Measurements from ENCODE around the gene CTNND2. TPM values are rescaled to one million over a fixed set of nuclear protein-coding genes. Genes with fewer than 3 reads are reported as not detected.

The CTNND2 gene
- total RNA-seq, 1 donor from 2014 or later, result 5.4 TPM

GRCh38 chr5:11507156-11507910, 396.9 kb downstream of the CTNND2 start:
- intact Hi-C loops (cut with micrococcal nuclease), result no loop called here
- no peak for ATAC-seq

GRCh38 chr5:11504886-11505193, 399.4 kb downstream of the CTNND2 start:
- intact Hi-C loops (cut with micrococcal nuclease), result no loop called here
- ATAC-seq (no peak), DNase-seq (no peak)

More at GRCh38 chr5:11507156-11507910, 396.9 kb downstream of the CTNND2 start:
- DNase-seq, result no peak

GRCh38 chr5:11504065-11504885, 400.0 kb downstream of the CTNND2 start:
- no peak for ATAC-seq
- intact Hi-C loops (cut with micrococcal nuclease), result no loop called here
- DNase-seq, result no peak

GRCh38 chr5:11502783-11503182, 401.5 kb downstream of the CTNND2 start:
- no peak for DNase-seq
- no peak for ATAC-seq
- intact Hi-C loops (cut with micrococcal nuclease), result no loop called here

GRCh38 chr5:11497651-11498050, 406.6 kb downstream of the CTNND2 start:
- DNase-seq (no peak), ATAC-seq (no peak)
- intact Hi-C loops (cut with micrococcal nuclease), result no loop called here

GRCh38 chr5:11496137-11496719, 408.0 kb downstream of the CTNND2 start:
- intact Hi-C loops (cut with micrococcal nuclease), result no loop called here
- DNase-seq (peak; percentile 43), ATAC-seq (peak; percentile 90)

GRCh38 chr5:11494340-11494739, 409.9 kb downstream of the CTNND2 start:
- intact Hi-C loops (cut with micrococcal nuclease), result no loop called here
- DNase-seq (no peak), ATAC-seq (no peak)

- intact Hi-C loops (cut with micrococcal nuclease), result no loop called here
- ATAC-seq, result no peak
Observed at GRCh38 chr5:11491404-11492075, 412.7 kb downstream of the CTNND2 start.

GRCh38 chr5:11483630-11484029, 420.6 kb downstream of the CTNND2 start:
- ATAC-seq (no peak), DNase-seq (no peak)
- intact Hi-C loops (cut with micrococcal nuclease), result no loop called here

More at GRCh38 chr5:11491404-11492075, 412.7 kb downstream of the CTNND2 start:
- DNase-seq, result no peak

- DNase-seq (no peak), ATAC-seq (no peak)
- intact Hi-C loops (cut with micrococcal nuclease), result no loop called here
Observed at GRCh38 chr5:11482011-11482410, 422.2 kb downstream of the CTNND2 start.

- intact Hi-C loops (cut with micrococcal nuclease), result no loop called here
- ATAC-seq, result no peak
- DNase-seq, result no peak
Observed at GRCh38 chr5:11477786-11478185, 426.5 kb downstream of the CTNND2 start.

GRCh38 chr5:11476866-11477265, 427.4 kb downstream of the CTNND2 start:
- DNase-seq (no peak), ATAC-seq (no peak)
- intact Hi-C loops (cut with micrococcal nuclease), result no loop called here

- ATAC-seq, result no peak
- no peak for DNase-seq
- intact Hi-C loops (cut with micrococcal nuclease), result no loop called here
Observed at GRCh38 chr5:11468334-11469039, 435.8 kb downstream of the CTNND2 start.

- ATAC-seq (no peak), DNase-seq (no peak)
- intact Hi-C loops (cut with micrococcal nuclease), result no loop called here
Observed at GRCh38 chr5:11467588-11467987, 436.7 kb downstream of the CTNND2 start.

GRCh38 chr5:11459716-11460115, 444.5 kb downstream of the CTNND2 start:
- DNase-seq, result no peak
- intact Hi-C loops (cut with micrococcal nuclease), result no loop called here
- ATAC-seq, result no peak

- DNase-seq (no peak), ATAC-seq (no peak)
- intact Hi-C loops (cut with micrococcal nuclease), result no loop called here
Observed at GRCh38 chr5:11455505-11455904, 448.7 kb downstream of the CTNND2 start.

- ATAC-seq (no peak), DNase-seq (no peak)
- intact Hi-C loops (cut with micrococcal nuclease), result no loop called here
Observed at GRCh38 chr5:11452852-11453251, 451.4 kb downstream of the CTNND2 start.

GRCh38 chr5:11449966-11450365, 454.3 kb downstream of the CTNND2 start:
- intact Hi-C loops (cut with micrococcal nuclease), result no loop called here
- DNase-seq, result no peak
- ATAC-seq, result no peak

GRCh38 chr5:11449217-11449616, 455.0 kb downstream of the CTNND2 start:
- DNase-seq (no peak), ATAC-seq (no peak)
- intact Hi-C loops (cut with micrococcal nuclease), result no loop called here

Measured in left ventricle myocardium superior (tissue), 1 donor.